GM19438 (cell line): ENCODE data around the gene WDR37.

Experiments used
- ATAC-seq: cut with Tn5 transposase; IDR thresholded peaks from one replicate; pipeline ENCODE4 v1.9.1; 2021; ENCODE audit warnings: low read depth; ENCODE audit not compliant: unreplicated experiment

WDR37 gene

GRCh38 chr10:1068380-1069361 is 12.5 kb downstream of the WDR37 start:
- ATAC-seq, result no peak

GRCh38 chr10:1070919-1071318 is 14.7 kb downstream of the WDR37 start:
- no peak for ATAC-seq

DNA sequence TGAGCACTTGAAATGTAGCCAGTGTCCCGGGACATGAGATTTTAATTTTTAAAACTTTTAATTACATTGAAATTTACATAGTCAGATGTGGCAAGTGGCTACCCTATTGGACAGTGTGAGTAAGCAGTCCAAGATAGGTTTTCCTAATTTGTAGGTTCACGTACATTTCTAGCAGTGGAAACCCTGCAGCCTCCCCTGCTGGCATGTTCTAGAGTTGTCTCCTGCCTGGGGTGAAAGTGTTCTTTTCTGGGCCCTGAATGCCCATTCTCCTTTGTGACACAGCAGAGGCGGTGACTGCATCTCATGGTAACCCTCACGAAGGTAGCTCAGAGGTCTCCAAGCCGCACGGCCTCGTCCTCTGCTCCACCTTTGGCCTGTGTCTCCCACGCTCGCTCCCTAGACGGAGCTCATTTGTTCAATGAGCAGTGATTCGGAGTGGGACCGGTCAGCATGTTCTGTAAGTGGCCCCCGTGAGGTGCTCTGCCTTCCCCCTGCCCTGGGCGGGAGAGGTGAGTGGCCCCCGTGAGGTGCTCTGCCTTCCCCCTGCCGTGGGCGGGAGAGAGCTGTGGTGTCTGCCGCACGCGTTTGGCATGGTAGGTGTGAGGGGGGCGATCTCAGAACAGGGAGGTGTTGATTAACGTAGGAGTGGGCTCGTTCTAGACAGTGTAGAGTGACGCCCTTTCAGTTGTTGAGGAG is 18.0 kb downstream of the WDR37 start:
- ATAC-seq, result no peak

DNA sequence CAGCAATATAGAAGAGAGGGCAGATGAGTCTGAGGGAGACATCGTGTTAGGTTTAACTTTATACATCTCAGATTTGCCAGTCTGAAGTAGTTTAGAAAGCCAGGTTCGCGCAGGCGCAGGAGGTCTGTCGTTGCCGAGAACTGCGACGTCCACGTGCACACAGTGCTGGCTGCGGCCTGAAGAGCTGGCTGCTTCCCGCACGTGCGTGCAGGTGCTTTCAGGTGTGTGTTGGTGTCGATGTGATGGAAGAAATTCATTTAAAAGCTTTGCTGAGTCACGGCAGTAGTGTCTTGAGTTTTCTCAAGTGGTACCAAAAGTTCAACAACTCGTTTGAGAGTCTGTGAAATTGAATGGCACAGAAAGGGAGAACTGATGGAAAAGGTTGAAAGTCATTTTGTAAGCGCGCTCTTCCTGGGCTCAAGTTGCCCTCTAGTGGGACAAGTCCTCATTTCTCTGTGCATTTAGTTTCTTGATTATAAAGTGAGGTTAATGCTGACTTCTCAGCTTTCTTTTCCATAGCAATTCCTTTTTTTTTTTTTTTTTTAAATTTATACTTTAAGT is 18.6 kb downstream of the WDR37 start:
- no peak for ATAC-seq

- no peak for ATAC-seq
Measured at GRCh38 chr10:1078668-1079067, 22.5 kb downstream of the WDR37 start.

DNA sequence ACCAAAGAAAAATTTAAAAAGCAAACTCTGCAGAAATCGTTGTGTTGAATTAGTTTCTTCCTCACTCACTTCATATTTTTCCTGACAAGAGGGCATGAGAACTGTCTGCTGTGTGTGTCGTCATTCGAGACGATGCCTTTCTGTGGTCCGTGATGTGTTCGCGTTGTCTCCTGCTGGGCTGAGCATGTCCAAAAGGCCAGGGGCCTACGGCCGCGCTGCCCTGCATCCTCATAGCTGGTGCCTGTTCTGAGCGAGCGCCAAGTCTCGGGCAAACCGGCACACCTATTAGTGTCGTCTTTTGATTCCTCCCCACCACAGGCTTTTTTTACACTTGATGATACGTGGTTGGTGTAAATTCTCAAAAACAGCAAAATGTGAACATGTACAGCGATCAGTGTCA is 27.4 kb downstream of the WDR37 start:
- no peak for ATAC-seq

DNA sequence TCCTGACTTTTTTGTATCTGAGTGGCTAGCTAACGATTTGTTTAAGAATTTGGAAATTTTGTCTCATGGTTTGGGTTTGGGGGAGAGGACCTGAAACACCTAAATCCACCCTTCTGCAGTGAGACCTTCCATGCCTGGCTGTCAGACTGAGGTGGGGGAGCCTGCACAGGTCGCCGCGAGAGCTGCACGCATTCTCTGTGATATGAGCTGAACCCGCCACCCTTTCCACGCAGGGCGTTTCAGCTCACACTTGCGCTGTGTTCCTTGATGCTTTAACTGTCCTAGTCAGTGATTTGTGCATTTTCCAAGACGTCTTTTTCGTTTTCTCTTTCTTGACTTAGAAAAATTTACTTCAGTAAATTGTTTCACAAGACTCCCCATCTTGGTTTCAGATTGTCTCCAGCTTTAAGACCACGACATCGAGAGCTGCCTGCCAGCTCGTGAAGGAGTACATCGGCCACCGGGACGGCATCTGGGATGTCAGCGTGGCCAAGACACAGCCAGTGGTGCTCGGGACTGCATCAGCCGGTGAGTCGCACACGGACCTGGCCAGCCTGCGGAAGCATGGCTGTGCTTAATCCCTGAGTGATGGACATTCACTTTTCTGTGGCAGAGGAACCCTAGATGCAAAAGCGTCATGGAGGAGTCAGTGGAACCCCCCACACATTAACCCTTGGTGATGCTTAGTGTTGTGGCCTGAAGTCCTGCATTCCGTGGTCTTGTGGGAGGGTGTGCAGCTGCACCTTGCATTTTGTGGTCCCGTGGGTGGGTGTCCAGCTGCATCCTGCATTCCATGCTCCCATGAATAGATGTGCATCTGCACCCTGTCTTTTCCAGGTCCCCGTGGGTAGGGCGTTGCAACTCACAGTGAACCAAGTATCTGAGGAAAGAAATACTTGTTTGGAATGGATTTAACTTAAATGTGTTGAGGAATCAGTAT is 28.1 kb downstream of the WDR37 start:
- ATAC-seq, result no peak

GRCh38 chr10:1085258-1085657 is 29.1 kb downstream of the WDR37 start:
- ATAC-seq, result no peak

- ATAC-seq, result no peak
Measured at GRCh38 chr10:1086787-1087186, 30.6 kb downstream of the WDR37 start.

- ATAC-seq, result no peak
Measured at GRCh38 chr10:1089017-1089689, 33.0 kb downstream of the WDR37 start.

DNA sequence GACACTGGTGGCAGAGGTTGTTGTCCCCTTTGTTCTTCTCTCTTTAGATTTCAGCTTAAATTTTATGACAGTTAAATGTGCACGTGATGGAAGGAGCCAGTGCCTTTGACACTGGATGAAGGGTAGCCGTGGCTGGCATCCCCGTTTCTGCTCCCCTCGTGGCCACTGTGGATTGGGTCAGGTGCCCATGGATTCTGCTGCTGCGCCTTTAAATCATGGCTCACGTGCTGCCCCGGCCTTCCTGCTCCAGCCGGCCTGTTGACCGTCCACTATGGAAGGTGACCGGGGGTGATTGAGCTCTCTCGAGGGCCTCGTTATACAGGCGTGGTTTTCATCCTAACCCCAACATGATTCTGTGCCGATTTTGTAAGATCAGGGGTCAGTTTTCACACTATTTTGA is 34.5 kb downstream of the WDR37 start:
- no peak for ATAC-seq

DNA sequence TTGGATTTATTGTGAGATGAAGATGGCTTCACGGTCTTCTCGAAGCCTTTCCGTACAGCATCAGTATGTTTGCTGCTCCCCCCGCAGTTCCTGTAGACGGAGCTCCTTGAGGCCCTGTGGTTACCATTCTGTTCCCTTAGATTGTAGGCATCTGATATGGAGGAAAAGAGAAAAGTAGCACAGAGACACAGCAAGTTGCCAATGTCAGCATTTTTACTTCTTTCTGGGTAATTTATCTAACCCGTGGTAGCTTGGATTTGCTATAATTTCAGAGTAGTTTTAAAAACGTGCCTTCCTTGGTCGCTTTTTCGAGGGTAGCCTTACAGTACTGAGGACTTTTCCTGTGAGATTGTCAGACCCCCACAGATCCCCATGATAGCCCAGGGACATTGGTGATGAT is 37.5 kb downstream of the WDR37 start:
- no peak for ATAC-seq

- no peak for ATAC-seq
Measured at GRCh38 chr10:1094112-1095057, 38.2 kb downstream of the WDR37 start.

DNA sequence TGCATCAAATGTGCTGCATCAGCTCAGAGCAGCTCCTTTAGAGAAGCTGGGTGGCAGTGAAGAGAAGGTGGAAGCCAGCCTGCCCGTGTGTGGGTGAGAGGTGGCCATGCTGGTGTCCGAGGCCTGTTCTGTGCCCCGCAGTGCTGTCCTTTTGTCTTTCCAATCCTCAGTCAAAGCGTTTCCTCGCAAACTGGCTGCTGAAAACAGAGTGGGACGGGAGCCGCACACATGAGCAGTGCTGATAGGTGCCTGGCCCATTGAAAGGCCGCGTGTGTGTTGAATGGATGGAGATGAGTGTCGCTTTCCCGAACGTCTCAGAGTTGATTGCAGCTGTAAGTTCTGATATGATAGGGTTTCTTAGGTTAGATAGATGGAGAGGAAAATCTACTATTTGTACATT is 39.3 kb downstream of the WDR37 start:
- ATAC-seq, result no peak

GRCh38 chr10:1096287-1096889 is 40.2 kb downstream of the WDR37 start:
- no peak for ATAC-seq

GRCh38 chr10:1097436-1097835 is 41.3 kb downstream of the WDR37 start:
- ATAC-seq, result no peak

GRCh38 chr10:1100143-1100542 is 44.0 kb downstream of the WDR37 start:
- no peak for ATAC-seq

DNA sequence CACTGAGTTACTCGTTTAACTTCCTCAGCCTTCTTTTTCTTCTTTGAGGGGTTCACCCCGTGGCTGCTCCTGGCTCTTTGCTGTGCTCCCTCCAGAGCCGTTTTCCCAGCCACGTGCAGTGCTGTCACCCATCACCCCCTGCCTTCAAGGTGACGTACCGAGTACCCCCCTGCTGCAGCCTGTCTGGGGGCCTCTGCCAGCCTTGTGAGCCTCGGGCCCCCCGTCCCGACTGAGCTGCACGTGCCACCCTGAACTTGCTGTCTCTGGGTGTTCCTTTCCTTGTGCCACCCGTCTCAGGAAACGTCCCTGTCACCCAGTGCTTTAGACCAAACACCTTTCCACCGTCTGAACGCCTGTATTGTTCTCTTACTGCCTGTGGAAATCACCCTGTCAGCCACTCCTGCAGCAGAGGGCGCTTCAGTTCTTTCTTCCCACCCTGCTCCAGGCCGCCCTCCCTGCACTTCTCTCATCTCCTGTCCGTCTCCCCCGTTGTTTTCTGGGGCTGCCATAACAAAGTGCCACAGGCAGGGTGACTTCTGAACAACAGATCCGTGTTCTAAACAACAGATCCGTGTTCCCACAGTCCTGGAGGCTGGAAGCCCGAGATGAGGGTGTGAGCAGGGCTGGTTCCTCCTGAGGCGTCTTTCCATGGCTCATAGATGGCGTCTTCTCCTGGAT is 44.6 kb downstream of the WDR37 start:
- ATAC-seq, result no peak
